ENCODE data around the gene FOXRED2.
A peak's percentile ranks its signal among the peaks of the same experiment; 100 is the strongest.

The FOXRED2 gene

GRCh38 chr22:36506637-36507517 lies at the start of gene FOXRED2:
Gene FOXRED2 (minus strand): TSS chr22:36507040. CDS start chr22:36506422, 618 bp downstream.
- peak within 1 kb of the TSS; percentile 82 for H3K4me3 ChIP-seq

GRCh38 chr22:36554098-36554497 lies 47.3 kb upstream of the FOXRED2 start:
- no peak for DNase-seq (ENCODE audit: low spot score)
- Histone ChIP-seq H3K4me3 (no peak overlapping the region), H3K27ac (no peak overlapping the region)
- TF ChIP-seq CTCF (IDR thresholded peaks at IDR 0.05) = no peak

More at GRCh38 chr22:36506637-36507517, at the start of gene FOXRED2:
- peak within 1 kb of the TSS; percentile 79 to 89 for H3K27ac ChIP-seq
- peak; percentile 90 for DNase-seq (ENCODE audit: low spot score)
- no peak for TF ChIP-seq CTCF (IDR thresholded peaks at IDR 0.05)

- no peak for DNase-seq (ENCODE audit: low spot score)
- Histone ChIP-seq H3K27ac (no peak overlapping the region), H3K4me3 (no peak overlapping the region)
- no peak for TF ChIP-seq CTCF (IDR thresholded peaks at IDR 0.05)
Observed at GRCh38 chr22:36552289-36552688, 45.4 kb upstream of the FOXRED2 start.

- no peak for TF ChIP-seq CTCF (IDR thresholded peaks at IDR 0.05)
- Histone ChIP-seq H3K4me3 (no peak overlapping the region), H3K27ac (no peak overlapping the region)
- no peak for DNase-seq (ENCODE audit: low spot score)
Observed at GRCh38 chr22:36550701-36551495, 44.1 kb upstream of the FOXRED2 start.

GRCh38 chr22:36549033-36549432 lies 42.2 kb upstream of the FOXRED2 start:
- TF ChIP-seq CTCF (IDR thresholded peaks at IDR 0.05) = no peak
- H3K27ac ChIP-seq = peak overlapping the region in 1 of 2 donors; percentile 31
- DNase-seq (ENCODE audit: low spot score) = no peak
- H3K4me3 ChIP-seq = no peak overlapping the region

- DNase-seq (ENCODE audit: low spot score) = no peak
- H3K4me3 ChIP-seq = no peak overlapping the region
- TF ChIP-seq CTCF (IDR thresholded peaks at IDR 0.05) = no peak
- H3K27ac ChIP-seq = peak overlapping the region in 1 of 2 donors; percentile 31
Observed at GRCh38 chr22:36548606-36549005, 41.8 kb upstream of the FOXRED2 start.

Data from coronary artery (tissue), 2 donors.